HG02884 (cell line): ENCODE measurements around the gene ATP13A1.
"Not testable (repeated sequence)": the region's sequence is repeated elsewhere in the genome, so short reads cannot be mapped to it uniquely, and the experiment has no call there.

Experiments used
- ATAC-seq: cut with Tn5 transposase; IDR thresholded peaks from one replicate; pipeline ENCODE4 v1.9.1; 2021; ENCODE audit warnings: mild to moderate bottlenecking, moderate library complexity; ENCODE audit not compliant: unreplicated experiment

ATP13A1 gene

DNA sequence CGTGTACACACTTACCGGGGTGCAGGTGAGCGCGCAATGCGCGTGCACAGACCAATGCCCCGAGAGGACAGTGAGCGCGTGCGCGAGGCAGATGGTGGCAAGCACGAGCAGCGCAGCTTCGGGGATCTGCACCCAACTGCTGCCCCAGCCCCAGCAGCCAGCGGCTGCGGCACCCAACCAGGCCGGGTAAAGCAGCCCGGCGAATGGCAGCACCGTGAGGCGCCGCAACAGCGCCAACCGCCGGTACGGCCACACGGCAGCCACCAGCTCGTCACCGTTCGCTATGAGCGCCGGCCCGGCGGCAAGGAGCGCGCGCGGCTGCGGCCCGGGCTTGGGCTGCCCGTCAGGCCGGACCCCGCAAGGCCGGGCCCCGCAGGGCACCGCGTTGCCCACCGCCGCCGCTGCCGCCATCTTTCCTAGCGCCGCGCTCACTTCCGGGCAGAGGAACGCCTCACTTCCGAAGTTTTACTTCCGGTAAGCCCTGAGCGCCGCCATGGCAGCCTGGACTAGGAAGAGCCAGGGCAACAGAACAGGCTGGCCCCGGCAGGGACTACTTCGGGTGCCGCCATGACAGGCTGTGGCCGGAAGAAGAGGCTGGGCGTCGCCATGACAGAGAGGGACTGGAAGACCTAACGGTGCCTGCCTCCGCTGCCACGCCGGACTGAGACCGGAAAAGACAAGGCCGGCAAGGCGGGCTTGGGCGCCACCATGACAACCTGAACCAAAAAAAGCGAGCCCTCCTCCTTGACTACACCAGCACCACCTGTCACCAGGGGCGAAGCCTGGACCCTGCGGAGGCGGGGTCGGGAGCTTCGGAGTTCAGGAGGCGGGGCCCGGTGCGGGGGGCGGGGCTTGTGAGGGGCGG is at the start of gene ATP13A1:
Gene ATP13A1, minus strand, starts transcription at position 421 of the 865 bp plus-strand sequence. Its CDS starts 10 bp downstream, at position 411.
- peak; percentile 65 for ATAC-seq

DNA sequence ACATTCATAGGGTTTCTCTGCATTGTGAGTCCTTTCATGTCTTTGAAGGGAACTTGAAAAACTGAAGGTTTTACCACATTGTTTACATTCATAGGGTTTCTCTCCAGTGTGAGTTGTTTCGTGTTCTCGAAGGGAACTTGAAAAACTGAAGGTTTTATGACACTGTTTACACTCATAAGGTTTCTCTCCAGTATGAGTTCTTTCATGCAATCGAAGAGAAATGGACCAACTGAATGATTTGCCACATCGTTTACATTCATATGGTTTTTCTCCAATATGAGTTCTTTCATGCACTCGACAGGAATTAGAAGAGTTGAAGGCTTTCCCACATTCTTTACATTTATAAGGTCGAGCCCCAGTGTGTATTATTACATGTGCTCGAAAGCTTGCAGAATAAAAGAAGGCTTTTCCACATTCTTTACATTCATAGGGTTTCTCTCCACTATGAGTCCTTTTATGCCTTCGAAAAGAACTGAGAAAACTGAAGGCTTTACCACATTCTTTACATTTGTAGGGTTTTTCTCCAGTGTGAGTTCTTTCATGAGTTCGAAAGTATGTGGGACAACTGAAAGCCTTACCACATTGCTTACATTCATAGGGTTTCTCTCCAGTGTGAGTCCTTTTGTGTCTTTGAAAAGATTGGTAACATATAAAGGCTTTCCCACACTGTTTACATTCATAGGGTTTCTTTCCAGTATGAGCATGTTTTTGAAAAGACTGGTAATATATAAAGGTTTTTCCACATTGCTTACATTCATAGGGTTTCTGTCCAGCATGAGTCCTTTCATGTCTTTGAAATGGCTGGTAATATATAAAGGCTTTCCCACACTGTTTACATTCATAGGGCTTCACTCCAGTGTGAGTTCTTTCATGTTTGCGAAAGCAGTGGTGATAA is 48.7 kb upstream of the ATP13A1 start:
- no peak for ATAC-seq

DNA sequence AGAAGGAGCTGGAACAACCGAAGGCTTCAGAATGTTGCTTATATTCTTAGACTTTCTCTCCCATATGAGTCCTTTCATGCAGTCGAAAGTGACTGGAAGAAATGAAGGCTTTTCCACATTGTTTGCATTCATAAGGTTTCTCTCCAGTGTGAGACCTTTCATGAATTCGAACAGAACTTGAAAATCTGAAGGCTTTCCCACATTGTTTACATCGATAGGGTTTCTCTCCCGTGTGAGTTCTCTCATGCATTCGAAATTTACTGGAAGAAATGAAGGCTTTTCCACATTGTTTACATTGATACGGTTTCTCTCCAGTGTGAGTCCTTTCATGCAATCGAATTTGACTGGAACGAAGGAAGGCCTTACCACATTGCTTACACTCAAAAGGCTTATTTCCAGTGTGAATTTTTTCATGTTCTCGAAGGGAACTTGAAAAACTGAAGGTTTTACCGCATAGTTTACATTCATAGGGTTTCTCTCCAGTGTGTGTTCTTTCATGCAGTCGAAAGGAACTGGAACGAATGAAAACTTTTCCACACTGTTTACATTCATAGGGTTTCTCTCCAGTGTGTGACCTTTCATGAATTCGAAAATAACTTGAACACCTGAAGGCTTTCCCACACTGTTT is 47.9 kb upstream of the ATP13A1 start:
- ATAC-seq, result no peak

DNA sequence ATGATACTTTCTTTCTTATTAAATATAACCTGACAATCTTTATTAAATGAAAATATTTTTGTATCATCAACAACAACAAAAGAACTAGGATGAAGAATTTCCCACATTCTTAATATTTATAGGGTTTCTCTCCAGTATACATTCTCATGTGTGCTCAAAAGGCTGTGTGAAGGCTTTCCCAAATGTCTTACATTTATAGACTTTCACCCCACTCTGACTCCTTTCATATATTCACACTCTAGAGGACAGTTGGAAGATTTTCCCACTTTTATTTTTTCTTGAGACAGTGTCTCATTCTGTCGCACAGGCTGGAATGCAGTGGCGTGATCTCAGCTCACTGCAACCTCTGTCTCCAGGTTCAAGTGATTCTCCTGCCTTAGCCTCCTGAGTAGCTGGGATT is 47.0 kb upstream of the ATP13A1 start:
- ATAC-seq, result no peak

DNA sequence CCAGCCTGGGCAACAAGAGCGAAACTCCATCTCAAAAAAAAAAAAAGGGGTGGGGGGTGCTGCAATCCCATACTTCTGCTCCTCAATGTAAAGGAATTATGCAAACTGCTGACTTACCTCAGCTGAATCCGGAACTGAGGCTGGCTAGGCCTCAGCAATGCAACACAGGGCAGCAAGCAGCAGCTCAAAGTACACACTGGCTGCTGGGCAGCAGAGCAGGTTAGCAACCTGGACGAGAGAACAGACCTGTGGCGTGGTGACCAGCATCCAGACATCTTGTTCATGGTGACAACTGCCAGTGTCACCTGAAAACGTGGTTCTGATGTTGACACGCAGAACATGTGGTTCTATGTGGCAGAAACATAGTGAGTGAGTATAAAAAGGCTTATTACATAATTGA is 41.4 kb upstream of the ATP13A1 start:
- ATAC-seq, result no peak

DNA sequence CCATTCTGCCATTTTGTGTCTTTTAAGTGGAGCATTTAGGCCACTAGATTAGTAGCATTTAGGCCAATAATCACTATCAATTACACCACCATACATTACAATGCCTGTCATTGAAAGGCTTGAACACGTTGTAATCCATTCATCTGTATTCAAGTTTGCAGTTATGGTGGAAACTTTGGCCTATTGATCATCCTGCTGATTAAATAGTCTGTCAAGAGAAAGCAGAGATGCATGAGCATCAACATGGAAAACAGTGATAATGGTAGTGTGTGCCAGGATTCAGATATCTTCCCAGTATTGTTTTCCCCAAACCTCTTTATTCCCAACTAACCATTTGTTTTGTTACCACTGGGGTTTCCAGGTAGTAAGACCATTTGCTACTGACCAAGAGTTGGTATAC is 37.0 kb upstream of the ATP13A1 start:
- ATAC-seq, result not testable (repeated sequence)

DNA sequence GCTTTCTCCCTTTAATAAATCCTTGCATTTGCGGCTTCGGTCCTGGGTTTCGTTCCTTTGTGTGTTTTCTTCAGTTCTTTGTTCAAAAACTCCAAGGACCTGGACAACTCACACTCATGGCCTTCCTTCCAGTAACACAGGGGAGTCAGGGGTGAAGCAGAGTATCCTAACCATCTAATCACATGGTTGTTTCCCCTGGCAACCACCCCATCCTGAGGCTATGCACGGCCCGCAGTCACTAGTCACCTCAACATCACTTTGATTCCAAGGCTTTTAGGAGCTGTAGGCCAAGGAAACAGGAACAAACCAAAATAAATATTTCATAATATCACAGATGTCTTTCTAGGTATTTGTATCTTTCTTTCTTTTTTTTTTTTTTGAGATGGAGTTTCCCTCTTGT is 34.1 kb upstream of the ATP13A1 start:
- no peak for ATAC-seq

DNA sequence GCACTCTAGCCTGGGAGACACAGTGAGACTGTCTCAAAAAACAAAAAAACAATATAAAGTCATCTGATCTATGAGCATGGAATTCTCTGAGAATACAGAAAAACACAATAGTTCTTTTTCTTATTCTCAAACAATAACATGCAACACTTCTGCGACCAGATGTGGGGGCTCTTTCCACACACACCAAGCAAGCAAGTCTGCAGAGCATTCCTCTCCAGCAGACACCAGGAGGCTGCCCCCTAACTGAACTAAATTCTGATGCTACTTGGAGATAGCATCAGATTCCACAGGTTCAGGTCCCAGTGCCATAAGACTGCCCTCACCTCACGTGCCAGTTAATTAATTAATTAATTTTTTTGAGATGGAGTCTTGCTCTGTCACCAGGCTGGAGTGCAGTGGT is 32.9 kb upstream of the ATP13A1 start:
- ATAC-seq, result no peak

DNA sequence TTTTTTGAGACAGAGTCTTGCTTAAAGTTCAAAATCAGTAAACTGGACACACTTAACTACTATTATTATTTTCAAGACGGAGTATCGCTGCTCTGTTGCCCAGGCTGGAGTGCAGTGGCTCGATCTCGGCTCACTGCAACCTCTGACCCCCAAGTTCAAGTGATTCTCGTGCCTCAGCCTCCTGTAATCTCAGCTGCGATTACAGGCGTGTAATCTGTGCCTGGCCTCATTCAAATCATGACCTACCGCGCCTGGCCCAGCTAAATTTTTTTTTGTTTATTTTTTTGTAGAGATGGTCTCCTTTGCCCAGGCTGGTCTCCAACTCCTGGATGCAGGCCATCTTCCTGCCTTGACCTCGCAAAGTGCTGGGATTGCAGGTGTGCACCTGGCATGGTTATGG is 28.2 kb upstream of the ATP13A1 start:
- no peak for ATAC-seq

DNA sequence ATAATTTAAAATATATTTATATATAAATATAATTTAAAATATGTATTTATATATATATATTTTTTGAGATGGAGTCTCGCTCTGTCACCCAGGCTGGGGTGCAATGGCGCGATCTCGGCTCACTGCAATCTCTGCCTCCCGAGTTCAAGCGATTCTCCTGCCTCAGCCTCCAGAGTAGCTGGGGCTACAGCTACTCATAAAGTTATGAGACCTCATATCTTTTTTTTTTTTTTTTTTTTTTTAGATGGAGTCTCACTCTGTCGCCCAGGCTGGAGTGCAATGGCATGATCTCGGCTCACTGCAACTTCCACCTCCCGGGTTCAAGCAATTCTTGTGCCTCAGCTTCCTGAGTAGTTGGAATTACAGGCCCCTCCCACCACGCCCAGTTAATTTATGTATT is 25.5 kb upstream of the ATP13A1 start:
- not testable (repeated sequence) for ATAC-seq

DNA sequence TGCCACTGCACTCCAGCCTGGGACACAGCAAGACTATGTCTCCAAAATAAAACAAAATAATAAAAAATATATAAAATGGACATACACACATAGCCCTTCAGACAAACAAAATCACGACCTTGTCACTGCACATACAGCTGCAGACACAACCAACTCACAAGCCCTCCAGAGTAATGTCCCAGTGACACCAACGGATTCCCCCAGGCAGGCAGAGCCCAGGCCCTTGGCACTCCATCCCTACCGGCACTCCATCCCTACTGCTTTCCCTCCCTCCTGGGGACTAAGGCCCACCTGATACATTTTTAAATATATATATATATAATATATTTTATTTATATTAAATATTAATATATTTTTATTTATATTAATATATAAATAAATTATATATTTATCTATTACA is 23.6 kb upstream of the ATP13A1 start:
- no peak for ATAC-seq

DNA sequence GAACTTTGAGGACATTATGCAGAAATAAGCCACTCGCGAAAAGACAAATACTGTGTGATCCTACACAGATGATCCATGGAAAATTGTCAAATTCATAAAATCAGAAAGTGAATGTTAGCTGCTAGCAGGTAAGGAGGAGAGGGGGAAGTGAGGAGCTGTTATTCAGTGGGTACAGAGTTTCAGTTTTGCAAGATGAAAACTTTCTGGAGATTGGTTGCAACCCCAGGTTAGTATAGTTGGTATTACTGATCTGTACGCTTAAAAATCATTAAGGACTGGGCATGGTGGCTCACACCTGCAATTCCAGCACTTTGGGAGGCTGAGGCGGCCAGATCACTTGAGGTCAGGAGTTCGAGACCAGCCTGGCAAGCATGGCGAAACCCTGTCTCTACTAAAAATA is 23.1 kb upstream of the ATP13A1 start:
- no peak for ATAC-seq

DNA sequence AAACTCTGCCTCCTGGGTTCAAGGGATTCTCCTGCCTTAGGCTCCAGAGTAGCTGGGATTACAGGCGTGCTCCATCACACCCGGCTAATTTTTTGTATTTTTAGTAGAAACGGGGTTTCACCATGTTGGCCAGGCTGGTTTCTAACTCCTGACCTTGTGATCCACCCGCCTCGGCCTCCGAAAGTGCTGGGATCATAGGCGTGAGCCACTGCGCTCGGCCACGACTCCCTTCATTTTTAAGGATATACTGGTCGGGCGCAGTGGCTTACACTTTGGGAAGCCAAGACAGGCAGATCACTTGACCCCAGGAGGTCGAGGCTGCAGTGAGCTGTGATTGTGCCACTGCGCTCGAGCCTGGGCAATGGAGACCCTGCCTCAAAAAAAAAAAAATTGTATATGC is 22.6 kb upstream of the ATP13A1 start:
- ATAC-seq, result not testable (repeated sequence)

DNA sequence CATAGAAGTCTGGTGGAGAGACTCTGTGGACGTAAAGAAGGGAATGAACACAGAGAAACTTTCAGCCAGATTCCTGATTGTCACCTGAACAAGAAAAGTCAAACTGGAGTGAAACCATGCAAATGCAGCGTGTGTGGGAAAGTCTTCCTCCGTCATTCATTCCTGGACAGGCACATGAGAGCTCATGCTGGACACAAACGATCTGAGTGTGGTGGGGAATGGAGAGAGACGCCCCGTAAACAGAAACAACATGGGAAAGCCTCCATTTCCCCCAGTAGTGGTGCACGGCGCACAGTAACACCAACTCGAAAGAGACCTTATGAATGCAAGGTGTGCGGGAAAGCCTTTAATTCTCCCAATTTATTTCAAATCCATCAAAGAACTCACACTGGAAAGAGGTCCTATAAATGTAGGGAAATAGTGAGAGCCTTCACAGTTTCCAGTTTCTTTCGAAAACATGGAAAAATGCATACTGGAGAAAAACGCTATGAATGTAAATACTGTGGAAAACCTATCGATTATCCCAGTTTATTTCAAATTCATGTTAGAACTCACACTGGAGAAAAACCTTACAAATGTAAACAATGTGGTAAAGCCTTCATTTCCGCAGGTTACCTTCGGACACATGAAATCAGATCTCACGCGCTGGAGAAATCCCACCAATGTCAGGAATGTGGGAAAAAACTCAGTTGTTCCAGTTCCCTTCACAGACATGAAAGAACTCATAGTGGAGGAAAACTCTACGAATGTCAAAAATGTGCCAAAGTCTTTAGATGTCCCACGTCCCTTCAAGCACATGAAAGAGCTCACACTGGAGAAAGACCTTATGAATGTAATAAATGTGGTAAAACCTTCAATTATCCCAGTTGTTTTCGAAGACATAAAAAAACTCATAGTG is 15.9 kb upstream of the ATP13A1 start:
- ATAC-seq, result no peak

DNA sequence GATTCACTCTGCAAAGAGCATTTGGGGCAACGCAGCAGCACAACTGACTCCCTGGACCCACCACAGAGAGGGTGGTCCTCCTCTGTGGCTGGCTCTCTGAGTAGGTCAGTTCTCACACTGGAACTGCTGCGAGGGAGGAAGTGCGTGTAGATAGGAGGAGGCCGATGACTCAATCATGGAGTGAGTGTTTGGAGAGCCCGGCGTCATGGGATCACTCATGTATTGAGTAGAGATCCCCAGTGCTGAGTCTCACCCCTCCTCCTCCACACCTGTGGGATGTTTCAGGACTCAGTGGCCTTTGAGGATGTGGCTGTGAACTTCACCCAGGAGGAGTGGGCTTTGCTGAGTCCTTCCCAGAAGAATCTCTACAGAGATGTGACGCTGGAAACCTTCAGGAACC is 14.1 kb upstream of the ATP13A1 start:
- ATAC-seq, result no peak

DNA sequence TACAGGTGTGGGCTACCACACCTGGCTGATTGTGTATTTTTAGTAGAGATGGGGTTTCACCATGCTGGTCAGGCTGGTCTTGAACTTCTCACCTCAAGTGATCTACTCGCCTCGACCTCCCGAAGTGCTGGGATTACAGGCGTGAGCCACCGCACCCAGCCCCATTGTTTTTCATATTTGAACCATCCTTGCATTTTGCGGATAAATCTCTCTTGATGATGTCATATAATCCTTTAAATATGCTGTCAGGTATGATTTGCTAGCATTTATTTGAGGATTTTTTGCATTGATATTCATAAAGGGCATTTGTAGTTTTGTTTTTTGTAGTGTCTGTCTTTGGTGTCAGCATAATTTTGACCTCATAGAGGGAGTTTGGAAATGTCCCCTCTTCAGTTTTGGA is 10.8 kb upstream of the ATP13A1 start:
- ATAC-seq, result no peak

DNA sequence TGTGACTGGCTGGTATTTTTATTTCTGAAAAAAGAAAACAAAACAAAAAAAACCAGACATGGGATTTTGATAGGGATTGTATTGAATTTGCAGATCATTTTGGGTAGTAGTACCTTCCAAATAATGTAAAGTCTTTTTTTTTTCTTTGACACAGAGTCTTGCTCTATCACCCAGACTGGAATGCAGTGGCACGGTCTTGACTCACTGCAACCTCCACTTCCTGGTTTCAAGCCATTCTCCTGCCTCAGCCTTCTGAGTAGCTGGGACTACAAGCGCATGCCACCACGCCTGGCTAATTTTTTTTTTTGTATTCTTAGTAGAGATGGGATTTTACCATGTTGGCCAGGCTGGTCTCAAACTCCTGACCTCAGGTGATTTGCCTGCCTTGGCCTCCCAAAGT is 9.3 kb upstream of the ATP13A1 start:
- no peak for ATAC-seq

DNA sequence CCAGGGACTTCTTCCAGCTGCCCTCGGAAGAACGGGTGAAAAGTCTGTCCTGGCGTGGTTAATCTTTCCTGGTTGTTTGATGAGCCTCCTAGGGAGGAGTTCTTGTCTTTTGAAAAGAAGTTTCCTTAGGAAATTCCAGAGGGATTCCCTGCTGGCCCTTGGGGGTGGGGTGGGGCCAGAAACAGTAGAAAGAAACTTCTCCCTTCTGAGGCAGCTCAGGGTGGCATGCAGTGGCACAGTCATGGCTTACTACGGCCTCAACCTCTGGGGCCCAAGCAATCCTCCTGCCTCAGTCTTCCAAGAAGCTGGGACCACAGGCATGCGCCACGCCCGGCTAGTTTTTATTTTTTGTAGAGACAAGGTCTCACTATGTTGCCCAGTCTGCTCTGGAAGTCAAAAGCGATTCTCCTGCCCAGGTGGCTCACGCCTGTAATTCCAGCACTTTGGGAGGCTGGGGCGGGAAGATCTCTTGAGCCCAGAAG is 6.6 kb upstream of the ATP13A1 start:
- ATAC-seq, result no peak

DNA sequence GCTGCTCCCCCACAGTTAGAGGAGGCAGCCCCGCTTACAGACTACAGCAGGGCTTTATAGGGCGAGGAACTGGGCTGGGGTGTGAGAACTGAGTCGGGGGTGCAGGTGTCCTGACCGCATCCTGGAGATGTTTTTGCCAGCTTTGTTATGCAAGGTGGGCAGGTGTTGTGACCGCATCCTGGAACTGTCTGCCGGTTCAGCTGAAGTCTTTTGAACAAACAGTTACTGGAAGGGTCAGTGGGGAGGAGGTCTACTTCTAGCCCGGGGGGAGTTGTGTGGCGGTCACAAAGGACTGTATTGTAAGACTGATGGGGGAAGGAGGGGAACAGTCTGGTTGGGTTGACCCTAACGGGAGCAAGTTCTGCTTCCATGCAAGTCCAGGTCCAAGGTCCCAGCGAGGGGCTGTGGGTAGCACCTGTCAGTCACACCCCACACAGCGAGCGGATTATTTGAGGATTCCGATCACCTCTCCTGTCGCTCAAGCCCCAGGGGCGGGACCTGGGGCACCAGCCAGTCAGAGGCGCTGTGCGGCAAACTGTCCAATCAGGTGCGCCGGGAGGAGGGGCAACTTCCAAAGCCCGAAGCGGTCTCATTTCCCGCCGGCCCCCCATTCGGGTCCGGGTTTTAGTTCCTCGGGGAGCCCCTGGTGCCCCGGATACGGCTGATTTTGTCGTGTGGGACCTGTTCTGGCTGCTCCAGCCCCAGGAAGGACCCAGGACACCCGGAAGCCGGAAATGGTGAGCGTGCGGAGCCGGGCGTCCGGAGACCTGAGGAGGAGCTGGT is 4.9 kb upstream of the ATP13A1 start, which contains the start of gene ZNF101:
Gene ZNF101, plus strand, starts transcription at position 610 of the 783 bp plus-strand sequence. Its CDS starts 125 bp downstream, at position 735.
- peak; percentile 65 for ATAC-seq
